ENCODE measurements around the gene SNTA1.

DNA sequence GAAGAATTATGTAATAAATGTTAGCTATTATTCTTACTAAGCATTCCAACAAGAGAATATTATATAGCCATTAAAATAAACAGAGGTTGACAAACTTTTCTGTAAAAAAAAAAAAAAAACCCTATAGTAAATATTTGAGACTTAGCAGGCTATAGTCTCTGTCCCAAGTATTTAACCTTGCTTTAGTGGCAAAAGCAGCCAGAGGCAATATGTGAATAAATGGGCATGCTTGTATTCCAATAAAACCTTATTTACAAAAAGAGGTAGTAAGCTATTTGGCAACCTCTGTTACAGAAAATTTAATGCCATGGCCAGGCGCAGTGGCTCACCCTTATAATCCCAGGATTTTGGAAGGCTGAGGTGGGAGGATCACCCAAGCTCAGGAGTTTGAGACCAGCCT lies 56.9 kb downstream of the SNTA1 start:
- TF ChIP-seq, protein P1, sequence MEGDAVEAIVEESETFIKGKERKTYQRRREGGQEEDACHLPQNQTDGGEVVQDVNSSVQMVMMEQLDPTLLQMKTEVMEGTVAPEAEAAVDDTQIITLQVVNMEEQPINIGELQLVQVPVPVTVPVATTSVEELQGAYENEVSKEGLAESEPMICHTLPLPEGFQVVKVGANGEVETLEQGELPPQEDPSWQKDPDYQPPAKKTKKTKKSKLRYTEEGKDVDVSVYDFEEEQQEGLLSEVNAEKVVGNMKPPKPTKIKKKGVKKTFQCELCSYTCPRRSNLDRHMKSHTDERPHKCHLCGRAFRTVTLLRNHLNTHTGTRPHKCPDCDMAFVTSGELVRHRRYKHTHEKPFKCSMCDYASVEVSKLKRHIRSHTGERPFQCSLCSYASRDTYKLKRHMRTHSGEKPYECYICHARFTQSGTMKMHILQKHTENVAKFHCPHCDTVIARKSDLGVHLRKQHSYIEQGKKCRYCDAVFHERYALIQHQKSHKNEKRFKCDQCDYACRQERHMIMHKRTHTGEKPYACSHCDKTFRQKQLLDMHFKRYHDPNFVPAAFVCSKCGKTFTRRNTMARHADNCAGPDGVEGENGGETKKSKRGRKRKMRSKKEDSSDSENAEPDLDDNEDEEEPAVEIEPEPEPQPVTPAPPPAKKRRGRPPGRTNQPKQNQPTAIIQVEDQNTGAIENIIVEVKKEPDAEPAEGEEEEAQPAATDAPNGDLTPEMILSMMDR (IDR thresholded peaks at IDR 0.05) = no peak
- no peak for TF ChIP-seq POLR2AphosphoS5 (IDR thresholded peaks at IDR 0.05)
